GM11168 (cell line): ENCODE results near the gene BRAF.

Experiments
- in situ Hi-C: fragments of 300-500 bp; cut with MboI; formaldehyde crosslinking; loops from one replicate; pipeline ENCODE4 v1.12.0; 2022; ENCODE audit warnings: low sequenced_read_pairs; ENCODE audit not compliant: unreplicated experiment

BRAF gene

DNA sequence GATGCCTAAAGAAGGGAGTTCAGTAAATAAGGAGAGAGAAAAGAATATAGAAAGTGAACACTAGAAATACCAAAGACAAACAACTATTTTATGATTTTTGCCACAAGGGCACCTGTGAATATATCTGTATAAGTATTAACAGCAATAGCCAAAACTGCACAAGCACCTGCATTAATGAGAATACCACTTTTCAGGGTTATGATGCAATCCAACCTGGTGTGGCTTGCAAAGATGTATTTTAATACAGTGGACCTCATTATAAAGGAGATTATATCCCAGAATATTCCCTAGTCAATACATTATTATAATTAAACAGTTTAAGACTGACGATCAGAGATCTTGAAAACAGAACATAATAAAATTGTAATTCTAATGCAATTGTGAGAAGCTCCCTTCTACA lies 4.0 kb downstream of the BRAF start:
- in situ Hi-C loops = no loop called here

DNA sequence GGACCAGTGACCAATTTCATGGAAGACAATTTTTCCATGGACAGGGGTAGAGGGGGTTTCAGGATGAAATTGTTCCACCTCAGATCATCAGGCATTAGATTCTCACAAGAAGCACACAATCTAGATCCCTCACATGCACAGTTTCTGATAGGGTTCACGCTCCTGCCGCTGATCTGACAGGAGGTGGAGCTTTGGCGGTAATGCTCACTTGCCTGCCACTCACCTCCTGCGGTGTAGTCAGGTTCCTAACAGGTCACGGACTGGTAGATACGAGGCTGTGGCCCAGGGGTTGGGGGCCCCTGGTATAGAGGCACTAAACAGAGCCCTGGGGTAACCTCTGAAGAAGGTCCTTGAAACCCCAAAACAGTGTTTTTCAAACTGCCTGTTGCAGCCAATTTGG lies 6.5 kb downstream of the BRAF start:
- in situ Hi-C loops = no loop called here

DNA sequence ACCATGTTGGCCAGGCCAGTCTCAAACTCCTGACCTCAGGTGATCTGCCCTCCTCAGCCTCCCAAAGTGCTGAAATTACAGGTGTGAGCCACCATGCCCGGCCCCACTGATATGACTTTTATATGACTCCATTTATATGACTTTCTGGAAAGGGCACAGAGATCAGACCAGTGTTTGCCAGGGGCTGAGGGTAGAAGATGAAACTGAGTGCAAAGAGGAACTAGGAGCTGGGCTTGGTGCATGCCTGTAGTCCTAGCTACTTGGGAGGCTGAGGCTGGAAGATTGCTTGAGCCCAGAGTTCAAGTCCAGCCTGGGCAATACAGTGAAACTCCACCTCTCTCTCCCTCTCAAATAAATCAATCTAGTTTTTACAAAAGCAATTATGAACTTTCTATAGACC lies 7.5 kb downstream of the BRAF start:
- in situ Hi-C loops = no loop called here

DNA sequence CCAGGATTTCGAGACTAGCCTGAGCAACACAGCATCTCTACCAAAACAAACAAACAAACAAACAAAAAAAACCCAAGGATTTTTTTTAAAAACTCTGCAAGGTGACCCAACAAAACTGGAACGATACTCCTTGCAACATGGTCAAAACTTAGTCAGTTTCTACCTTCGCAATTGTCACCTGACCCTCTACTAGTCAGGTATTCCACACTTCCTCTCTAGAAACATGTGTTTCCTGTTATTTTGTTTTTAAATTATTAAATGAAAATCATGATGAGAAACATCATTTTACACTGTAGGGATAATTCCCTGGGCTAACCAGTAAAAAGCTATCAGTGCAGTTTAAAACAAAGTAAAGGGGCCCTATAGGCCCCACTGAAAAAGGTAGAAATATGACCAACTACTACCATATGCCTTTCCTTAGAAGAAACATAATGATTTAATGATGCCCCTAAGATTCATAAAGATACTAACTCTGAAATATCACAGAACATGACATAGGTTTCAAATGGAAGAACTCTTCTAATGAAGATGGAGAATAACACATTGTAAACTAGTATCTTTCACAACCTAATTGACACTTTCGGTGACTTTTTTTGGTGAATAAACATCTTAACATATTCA lies 8.7 kb downstream of the BRAF start:
- in situ Hi-C loops = no loop called here

DNA sequence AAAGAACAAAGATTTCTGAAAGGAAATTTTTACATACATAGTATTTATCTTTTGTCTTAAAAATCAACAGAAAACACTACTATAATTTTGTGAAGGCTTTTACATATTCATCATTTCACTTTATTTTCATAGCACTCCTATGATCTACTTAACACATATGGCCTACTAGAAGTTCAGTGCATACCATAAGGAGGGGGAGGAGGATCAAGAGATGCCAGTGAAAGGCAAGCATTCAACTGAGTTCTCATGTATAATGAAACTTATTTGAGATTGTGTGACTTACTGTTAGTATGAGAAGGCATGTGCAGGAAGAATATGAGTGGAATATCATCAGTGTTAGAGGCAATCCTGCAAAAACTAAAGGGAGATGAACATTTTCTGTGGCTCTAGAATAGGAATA lies 10.6 kb downstream of the BRAF start:
- in situ Hi-C loops = loop anchor here (5.0 kb wide), 1 partner anchor 57 kb away; no protein-coding TSS in a partner anchor

DNA sequence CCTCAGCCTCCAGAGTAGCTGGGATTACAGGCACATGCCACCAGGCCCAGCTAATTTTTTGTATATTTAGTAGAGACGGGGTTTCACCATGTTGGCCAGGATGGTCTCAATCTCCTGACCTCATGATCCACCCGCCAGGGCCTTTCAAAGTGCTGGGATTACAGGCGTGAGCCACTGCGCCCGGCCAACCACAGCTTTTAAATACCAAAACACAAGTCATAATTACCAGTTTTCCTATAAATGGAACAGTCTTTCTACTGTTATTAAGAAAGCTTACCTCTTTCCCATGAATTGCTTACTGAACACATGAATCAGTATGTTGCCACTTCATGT lies 11.2 kb downstream of the BRAF start:
- in situ Hi-C loops = loop anchor here (5.0 kb wide), 1 partner anchor 56 kb away; no protein-coding TSS in a partner anchor

DNA sequence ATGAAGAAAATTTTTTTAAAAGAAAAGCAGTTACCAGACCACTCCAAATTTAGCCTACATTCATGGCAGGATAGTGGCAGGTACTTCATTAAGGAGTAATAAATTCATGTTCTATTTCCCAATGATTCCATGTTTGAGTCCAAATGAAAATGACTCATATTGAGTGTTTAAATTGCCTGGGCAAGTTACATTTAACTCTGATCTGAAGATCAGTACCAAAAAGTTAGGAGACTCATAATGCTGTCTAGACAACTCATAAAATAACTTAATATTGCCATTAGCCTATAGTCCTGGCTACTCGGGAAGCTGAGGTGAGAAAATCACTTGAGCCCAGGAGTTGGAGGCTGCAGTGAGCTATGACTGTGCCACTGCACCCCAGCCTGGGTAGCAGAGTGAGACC lies 13.0 kb downstream of the BRAF start:
- in situ Hi-C loops = loop anchor here (5.0 kb wide), 1 partner anchor 54 kb away; no protein-coding TSS in a partner anchor

DNA sequence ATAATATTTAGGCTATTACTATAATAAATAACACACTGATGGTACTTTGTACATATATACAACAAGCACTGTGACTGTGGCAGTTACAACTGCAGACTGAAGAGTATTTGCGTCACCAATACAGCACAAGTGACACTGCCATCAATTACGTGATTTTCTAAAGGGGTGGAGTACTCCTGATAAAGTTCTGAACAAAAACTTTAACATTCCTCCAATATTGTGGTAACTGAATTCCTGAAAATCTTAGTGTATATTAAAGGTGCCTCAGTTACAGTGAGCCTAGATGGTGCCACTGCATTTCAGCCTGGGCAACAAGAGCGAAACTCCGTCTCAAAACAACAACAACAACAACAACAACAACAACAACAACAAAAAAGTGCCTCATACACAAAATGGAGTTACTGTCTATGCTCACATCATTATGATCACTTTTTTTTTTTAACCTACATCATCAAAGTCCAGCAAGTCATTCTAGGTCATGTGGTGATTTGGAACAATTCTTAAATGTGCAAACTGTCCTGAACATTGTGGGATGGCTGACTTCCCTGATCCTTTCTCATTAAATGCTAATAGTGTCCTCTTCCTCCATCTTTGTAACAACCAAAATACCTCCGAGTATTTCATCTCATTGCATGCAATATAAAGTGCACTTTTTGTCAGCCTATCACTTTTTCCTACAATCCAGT lies 15.1 kb downstream of the BRAF start:
- in situ Hi-C loops = loop anchor here (5.0 kb wide), 1 partner anchor 52 kb away; no protein-coding TSS in a partner anchor

DNA sequence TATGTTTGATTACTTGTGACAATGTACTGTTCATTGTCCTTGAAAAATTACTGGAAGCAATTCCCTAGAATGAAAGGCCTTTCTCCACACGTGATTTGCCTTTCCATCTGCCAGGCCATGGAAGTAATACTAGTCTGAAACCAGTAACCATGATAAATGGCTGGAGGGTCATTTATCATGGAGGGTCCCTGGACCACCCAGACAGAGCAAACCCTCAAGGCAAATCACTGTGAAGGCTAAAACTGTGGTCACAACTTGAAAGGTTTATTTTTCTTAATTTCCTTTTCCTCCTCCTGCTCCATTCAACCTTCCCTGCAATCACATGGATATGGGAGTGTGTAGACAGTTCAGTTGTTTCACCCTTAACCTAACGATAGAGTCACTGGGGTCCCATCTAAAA lies 16.4 kb downstream of the BRAF start:
- in situ Hi-C loops = no loop called here

DNA sequence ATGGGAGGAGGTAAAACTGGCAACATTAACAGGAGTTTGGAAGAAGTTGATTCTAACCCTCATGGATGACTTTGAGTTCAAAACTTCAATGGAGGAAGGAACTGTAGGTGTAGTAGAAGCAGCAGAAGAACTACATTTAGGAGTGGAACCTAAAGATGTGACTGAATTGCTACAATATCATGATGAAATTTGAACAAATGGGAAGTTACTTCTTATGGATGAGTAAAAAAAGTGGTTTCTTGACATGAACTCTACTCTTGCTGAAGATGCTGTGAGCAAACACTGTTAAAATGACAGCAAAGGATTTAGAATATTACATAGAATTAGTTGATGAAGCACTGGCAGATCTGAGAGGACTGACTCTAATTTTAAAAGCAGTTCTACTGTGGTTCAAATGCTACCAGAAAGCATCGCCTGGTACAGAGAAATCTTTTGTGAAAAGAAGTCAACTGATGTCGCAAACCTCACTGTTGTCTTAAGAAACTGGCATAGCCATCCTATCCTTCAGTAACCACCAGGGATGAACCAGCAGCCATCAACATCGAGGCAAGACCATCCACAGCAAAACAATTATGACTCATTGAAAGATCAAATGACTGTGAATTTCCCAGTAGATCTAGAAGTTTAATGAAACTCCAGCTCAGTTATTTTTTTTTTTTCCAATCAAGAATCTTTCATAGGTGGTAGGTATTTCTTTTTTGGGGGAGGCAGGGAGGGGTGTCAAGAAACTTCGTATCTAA lies 20.8 kb downstream of the BRAF start:
- in situ Hi-C loops = no loop called here

DNA sequence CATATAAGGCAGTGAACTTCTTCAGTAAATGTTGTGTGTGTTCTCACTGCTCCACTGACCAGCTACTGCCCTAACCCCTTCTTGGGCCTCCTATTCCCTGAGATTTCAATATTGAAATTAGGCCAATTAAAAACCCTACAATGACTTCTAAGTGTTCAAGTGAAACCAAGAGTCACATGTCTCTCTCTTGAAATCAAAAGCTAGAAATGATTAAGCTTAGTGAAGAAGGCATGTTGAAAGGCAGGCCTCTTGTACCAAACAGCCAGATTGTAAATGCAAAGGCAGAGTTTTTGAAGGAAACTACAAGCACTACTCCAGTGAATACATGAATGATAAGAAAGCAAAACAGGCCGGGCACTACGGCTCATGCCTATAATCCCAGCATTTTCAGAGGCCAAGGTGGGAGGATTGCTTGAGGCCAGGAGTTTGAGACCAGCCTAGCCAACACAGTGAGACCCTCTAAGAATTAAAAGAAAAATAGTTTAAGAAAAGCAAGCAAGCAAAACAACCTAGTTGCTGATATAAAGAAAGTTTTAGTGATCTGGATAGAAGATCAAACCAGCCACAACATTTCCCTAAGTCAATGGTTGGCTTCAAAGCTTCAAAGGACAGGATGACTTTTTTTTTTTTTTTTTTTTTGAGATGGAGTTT lies 22.3 kb downstream of the BRAF start:
- in situ Hi-C loops = no loop called here

DNA sequence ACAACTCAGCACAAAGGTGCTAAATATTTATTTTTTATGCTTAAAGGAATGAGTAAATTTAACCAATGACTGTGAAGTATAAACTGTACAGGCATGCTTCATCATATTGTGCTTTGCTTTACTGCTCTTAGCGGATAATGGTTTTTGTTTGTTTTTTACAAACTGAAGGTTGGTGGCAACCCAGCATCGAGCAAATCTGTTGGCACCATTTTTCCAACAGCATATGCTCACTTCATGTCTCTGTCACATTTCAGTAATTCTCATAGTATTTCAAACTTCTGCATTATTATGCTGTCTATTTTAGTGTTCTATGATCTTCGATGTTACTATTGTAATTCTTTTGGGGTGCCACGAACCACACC lies 22.8 kb downstream of the BRAF start:
- in situ Hi-C loops = no loop called here

DNA sequence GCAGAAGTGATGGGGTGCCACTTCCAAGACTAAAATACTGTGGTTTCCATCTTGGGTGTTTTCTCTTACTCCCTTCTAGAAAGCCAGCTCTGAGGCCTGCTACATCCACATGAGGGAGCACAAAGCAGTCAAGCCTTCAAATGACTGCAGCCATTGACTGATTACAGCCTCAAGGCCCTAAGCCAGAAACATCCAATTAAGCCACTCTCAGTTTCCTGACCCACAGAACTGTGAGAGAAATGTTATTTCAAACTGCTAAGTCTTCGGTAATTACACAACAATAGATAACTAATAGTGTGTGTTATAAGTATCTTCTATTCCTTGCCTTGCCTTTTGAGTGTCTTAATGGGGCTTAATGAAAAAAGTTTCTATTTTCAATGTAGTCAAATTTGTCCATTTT lies 24.8 kb downstream of the BRAF start:
- in situ Hi-C loops = no loop called here

DNA sequence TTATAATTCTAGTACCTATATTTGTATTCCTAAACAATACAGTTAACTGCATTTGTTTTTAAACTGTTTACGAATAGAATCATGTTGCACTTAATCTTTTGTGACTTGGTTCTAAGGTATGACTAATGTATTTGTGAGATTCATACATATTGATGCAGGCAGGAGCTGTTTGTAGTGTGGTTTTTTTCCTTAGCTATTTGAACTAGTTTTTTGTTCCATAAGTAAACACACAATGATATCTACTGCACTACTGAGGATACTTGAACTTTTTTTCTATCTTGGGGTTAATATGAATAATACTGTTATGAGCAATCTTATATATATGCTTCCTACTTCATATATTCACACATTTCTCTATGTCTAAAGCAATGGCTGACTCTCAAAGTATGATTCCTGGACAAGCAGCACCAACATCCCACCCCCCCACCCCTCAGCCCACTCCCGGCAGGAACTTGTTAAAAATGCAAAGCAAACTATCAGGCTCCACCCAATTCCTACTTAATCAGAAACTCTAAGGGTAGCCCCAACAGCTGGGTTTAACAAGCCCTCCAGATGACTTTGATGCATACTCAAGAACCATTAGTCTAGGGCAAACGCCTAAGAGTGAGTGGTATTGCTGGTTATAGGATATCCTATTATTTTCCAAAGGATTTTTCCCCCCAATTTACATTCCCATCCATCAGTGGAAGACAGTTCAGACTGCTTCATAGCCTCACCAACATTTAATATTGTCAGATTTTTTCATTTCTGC lies 25.8 kb downstream of the BRAF start:
- in situ Hi-C loops = no loop called here

DNA sequence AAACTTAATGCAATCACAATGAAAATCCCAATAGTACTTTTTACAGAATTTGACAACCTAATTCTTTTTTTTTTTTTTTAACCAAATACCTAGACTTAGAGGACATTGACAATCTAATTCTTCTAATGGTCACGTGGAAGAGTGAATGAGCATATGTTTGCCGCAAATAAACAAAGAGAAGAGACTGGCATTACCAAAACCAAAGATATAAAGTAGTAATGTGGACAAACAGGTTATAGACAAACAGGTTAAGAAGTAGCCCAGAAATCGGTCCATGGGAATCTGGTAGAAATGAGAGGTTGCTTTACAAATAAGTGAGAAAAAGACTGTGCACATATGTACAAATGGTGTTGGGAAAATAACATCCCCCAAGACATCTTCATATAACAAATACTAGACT lies 27.7 kb downstream of the BRAF start:
- in situ Hi-C loops = no loop called here

DNA sequence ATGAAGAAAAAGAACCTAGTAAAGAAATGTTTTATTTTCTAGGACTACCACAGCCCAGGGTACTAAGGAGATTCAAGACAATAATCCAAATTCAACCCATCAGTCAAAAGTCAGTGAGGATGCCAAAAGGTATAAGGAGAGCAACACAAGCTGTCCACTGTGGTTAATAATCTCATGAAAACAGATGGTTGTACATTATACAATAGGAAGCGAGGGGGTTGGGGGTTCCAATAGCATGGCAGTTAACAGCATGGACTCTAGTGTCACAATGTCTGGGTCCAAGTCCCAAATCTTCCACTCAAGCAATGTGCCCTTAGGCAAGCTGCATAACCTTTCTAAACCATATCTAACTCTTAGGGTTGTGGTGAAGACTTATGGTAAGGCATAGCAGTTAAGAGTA lies 35.1 kb downstream of the BRAF start:
- in situ Hi-C loops = no loop called here

DNA sequence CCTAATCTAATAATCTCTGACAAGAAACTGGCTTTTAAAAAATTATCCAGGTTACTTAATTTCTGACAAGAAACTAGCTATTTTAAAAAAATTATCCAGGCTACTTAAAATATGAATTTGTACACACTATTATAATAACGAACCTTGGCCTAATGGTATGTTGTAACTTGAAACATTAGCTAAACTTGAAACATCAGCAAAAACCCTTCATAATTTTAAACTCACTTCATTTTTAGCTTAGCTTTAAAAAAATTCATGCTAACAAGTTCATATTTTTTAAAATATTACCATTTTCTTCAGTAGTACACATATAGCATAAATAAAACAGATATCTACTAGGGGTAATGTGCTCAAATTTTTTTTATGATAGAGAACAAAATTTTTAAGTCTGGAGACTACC lies 35.6 kb downstream of the BRAF start:
- in situ Hi-C loops = no loop called here

DNA sequence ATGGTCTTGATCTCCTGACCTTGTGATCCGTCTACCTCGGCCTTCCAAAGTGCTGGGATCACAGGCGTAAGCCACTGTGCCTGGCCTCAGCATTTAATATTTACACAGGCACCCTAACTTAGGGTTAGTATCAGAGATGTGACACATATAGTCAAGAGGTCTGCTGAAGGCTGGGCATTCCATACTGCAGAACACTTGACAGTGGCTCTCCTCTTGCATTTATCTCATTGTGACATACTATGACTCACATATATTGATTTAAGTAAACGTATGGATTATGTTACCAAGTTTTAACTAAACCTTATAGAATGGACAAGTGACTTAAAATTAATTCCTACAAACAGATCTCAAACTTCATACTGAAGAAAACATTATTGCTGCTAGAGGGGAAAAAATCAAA lies 36.6 kb downstream of the BRAF start:
- in situ Hi-C loops = no loop called here

DNA sequence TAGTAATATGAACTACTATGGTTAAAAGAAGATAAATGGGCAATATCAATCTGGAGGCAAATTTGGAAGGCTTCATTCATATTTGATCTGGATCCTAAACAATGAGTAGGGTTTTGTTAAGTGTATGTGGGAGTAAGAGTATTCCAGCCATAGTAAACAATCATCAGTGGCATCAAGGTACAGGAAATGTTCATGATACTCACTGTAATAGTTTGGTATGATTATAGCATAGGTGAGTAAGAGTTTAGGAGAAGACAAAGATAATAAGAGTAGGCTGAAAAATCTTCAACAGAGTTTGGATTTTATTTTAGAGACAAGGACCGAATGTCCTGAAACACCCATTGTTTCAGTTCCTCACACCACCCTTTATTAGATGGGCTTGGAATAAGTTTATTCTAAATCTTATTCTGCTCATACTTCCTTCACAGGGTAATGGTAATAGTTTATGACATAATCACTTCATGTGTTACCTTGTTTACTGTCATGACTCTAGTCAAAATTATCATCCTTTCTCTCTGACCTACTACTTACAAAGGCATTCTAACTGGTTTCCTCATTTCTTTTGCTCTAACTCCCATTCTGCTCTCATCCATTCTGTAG lies 38.9 kb downstream of the BRAF start:
- in situ Hi-C loops = no loop called here

DNA sequence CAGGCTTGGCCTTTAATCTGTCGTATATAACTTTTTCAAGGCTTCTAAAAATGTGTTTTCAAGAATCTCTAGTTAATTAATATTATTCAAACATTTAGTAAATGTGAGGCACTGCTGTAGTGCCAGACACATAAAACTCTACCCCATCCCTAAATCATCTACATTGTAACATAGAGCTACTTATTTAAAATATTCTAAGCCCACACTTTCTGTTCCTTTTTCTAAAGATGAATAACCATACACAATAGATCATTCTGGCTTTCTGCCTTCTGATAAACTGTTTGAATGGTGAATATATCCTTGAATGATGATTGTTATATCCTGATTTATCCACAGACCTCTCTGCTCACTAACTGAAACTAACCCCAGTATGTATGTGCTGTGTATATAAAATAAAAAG lies 41.4 kb downstream of the BRAF start:
- in situ Hi-C loops = no loop called here
